Esophagus (tissue), 2 donors: ENCODE data around the gene RAB7B. TPM values are rescaled to one million over a fixed set of nuclear protein-coding genes. Genes with fewer than 3 reads are reported as not detected.
A peak's percentile ranks its signal among the peaks of the same experiment; 100 is the strongest.

Experiments used
- H3K27ac ChIP-seq, 2 donors: one replicate each; pipeline ENCODE4 v1.5.1; 2013; ENCODE audit warnings: low read depth in 2 of 2, mild to moderate bottlenecking in 2 of 2, inconsistent platforms in 1 of 2, low read length in 1 of 2, moderate library complexity in 1 of 2
- H3K27me3 ChIP-seq, 2 donors: one replicate each; pipeline ENCODE4 v1.6.1; 2013; ENCODE audit warnings: low read length in 2 of 2, control low read depth in 1 of 2, mild to moderate bottlenecking in 1 of 2; ENCODE audit not compliant: insufficient read depth in 2 of 2, control insufficient read depth in 1 of 2
- H3K36me3 ChIP-seq, 2 donors: one replicate each; pipeline ENCODE4 v1.6.1; 2013; ENCODE audit warnings: low read length in 1 of 2; ENCODE audit not compliant: control insufficient read depth in 2 of 2, insufficient read depth in 2 of 2
- H3K4me1 ChIP-seq, 2 donors: one replicate each; pipeline ENCODE4 v1.6.1; 2013; ENCODE audit warnings: low read length in 1 of 2; ENCODE audit not compliant: control insufficient read depth in 2 of 2, insufficient read depth in 2 of 2
- H3K4me3 ChIP-seq, 2 donors: one replicate each; pipeline ENCODE4 v1.5.1; 2013; ENCODE audit warnings: low read length in 2 of 2, mild to moderate bottlenecking in 2 of 2, low read depth in 1 of 2, moderate library complexity in 1 of 2
- H3K9me3 ChIP-seq, 2 donors: one replicate each; pipeline ENCODE4 v1.6.1; 2013; ENCODE audit warnings: mild to moderate bottlenecking in 2 of 2, low read depth in 1 of 2, low read length in 1 of 2, moderate library complexity in 1 of 2; ENCODE audit not compliant: control insufficient read depth in 2 of 2, insufficient read depth in 1 of 2
- WGBS, 2 donors: extraction: QIAGEN DNeasy Blood & Tissue Kit; methylation state at CpG; one replicate each; pipeline ENCODE4 v1.1.7; 2013; 5-methylcytosine and 5-hydroxymethylcytosine counted together
- polyA plus RNA-seq, 2 donors: library from polyadenylated mRNA; stranded (reverse); fragments of 200-250 nt; gene quantifications; one replicate each; pipeline ENCODE4 v1.2.3, GENCODE V29; 2013
- donor health status: healthy with polysubstance abuse.
- donor health status: Bipolar disorder and iron deficiency.

The RAB7B gene
- polyA plus RNA-seq, 2 donors = 14.1 to 19.4 TPM

DNA sequence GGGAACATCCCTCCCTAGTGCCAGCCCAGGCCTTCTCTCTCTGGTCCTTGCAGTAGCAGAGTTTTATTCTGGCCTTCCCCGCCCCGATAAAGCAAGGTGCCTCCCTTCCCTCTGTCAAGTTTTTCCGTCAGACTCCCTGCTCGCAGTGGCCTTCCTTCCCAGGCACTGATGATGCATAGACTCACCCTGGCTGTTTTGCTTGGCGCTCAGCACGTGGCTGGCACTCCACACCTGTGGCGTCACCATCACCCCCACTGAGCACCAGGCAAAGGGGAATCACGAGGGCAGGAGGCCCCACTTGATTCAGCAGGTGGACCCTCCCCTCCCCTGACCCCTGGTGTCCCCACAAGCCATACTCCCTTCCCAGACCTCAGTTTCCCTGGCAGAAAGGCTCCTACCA lies 67.3 kb downstream of the RAB7B start:
- Histone ChIP-seq H3K27ac (peak overlapping the region in 1 of 2 donors; percentile 34), H3K27me3 (peaks cover 0 to 5% of the 10 kb centered on the region in 2 donors), H3K4me1 (peaks cover 7% of the 10 kb centered on the region in 2 donors), H3K4me3 (no peak overlapping the region), H3K36me3 (no peaks in the 10 kb centered on the region), H3K9me3 (no peaks in the 10 kb centered on the region)
- 61 to 83% methylated on average over 8 of the region's 8 CpGs for WGBS, 2 donors

GRCh38 chr1:205934788-205935187 lies 68.4 kb downstream of the RAB7B start:
- Histone ChIP-seq H3K9me3 (no peaks in the 10 kb centered on the region), H3K4me1 (peaks cover 7% of the 10 kb centered on the region in 2 donors), H3K27ac (peak overlapping the region; percentile 52 to 90), H3K36me3 (no peaks in the 10 kb centered on the region), H3K27me3 (peaks cover 0 to 5% of the 10 kb centered on the region in 2 donors), H3K4me3 (no peak overlapping the region)
- WGBS, 2 donors = 71 to 79% methylated on average over 7 of the region's 7 CpGs

DNA sequence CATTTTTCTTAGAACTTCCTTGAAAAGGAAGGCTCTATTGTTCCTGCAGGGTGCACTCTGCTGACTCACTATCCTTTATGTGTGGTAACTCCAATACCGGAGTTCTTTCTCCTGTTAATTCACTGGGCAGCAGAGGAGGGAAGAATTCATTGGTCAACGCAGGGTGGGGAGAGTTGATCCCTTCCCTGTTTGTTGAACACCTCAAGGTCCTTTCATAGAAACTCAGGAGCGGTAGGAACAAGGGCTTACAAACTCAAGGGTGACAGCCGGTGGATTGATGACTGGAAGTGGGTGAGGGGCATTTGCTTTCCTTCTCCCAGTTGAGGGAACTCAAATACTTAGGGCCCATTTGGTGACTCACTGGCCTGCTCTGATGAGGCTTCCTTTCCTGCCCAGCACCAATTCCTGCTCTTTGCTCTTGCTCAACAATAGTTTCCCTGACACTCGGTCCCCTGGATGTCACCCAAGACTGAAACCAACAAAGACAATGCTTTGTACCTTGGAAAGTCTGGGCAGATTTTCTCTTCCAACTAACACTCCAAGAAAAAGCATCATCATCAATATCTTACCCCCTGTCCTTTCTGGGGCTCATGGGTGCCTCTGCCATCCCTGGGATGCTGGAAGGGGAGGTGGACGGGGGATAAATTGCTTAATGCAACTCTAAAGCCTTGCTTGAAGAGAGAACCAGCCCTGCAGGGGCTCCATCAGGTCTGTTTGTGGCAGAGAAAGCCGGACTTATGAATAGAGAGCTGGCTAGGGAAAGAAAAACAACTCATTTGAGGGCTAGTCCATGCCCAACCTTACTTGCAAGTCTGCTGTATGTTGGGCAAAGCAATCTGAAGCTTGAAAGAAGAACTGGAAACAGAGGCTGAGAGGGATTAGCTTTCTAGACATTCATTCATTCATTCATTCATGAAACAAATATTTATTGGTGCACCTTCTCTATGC lies 69.2 kb downstream of the RAB7B start:
- H3K27ac ChIP-seq = peak overlapping the region; percentile 52 to 88
- WGBS, 2 donors = 45 to 48% methylated on average over 7 of the region's 7 CpGs
- no peaks in the 10 kb centered on the region for H3K9me3 ChIP-seq
- H3K4me1 ChIP-seq = peaks cover 7% of the 10 kb centered on the region in 2 donors
- H3K27me3 ChIP-seq = peaks cover 0 to 5% of the 10 kb centered on the region in 2 donors
- no peaks in the 10 kb centered on the region for H3K36me3 ChIP-seq
- H3K4me3 ChIP-seq = peak overlapping the region in 1 of 2 donors; percentile 1

- Histone ChIP-seq H3K4me3 (no peak overlapping the region), H3K36me3 (no peaks in the 10 kb centered on the region), H3K4me1 (peaks cover 7% of the 10 kb centered on the region in 2 donors), H3K9me3 (no peaks in the 10 kb centered on the region), H3K27me3 (peaks cover 0 to 2% of the 10 kb centered on the region in 2 donors), H3K27ac (no peak overlapping the region)
- WGBS, 2 donors = 69 to 81% methylated on average over 6 of the region's 6 CpGs
These were observed 70.4 kb downstream of the RAB7B start for GRCh38 chr1:205932776-205933175.

- Histone ChIP-seq H3K27me3 (no peaks in the 10 kb centered on the region), H3K27ac (no peak overlapping the region), H3K36me3 (no peaks in the 10 kb centered on the region), H3K9me3 (no peaks in the 10 kb centered on the region), H3K4me3 (no peak overlapping the region), H3K4me1 (peaks cover 3 to 5% of the 10 kb centered on the region in 2 donors)
- WGBS, 2 donors = 55 to 79% methylated on average over 4 of the region's 4 CpGs
These were observed 72.4 kb downstream of the RAB7B start for GRCh38 chr1:205930799-205931281.

GRCh38 chr1:205930195-205930577 lies 73.0 kb downstream of the RAB7B start:
- Histone ChIP-seq H3K9me3 (no peaks in the 10 kb centered on the region), H3K4me1 (peaks cover 3 to 4% of the 10 kb centered on the region in 2 donors), H3K4me3 (no peak overlapping the region), H3K36me3 (no peaks in the 10 kb centered on the region), H3K27ac (no peak overlapping the region), H3K27me3 (no peaks in the 10 kb centered on the region)
- 98 to 100% methylated on average over 1 of the region's 1 CpG for WGBS, 2 donors

DNA sequence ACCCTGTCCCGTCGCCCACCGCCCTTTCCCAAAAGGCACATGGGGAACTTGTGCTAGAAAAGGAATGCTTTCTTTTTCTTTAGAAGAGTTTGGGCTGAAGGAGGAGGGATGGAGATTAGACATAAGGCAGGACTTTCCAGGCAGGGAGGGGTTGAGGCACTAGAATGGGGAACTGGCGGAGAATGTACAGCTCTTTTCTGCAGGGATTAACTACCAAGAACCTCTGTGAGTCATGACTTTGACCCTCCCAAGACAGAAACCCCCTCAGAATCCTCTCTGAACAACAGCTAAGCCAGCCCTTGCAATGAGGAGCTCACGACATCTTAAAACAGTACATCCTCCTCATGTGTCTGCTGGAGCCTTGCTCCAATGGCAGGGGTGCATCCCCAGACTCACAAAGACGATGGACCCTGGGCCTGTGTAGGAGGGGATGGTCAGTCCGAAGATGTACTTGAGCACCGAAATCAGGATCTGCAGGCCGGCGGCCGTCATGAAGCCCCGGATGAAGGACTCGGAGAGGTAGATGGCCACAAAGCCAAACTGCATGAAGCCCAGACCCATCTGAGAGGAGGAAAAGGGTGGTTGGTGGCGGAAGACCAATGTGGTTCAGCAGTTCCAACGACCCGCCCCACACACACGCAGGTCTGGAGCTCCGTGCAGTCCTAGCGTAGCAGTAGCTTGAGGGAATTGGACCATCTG lies 73.5 kb downstream of the RAB7B start:
- Histone ChIP-seq H3K27ac (no peak overlapping the region), H3K9me3 (no peaks in the 10 kb centered on the region), H3K4me1 (peaks cover 3 to 4% of the 10 kb centered on the region in 2 donors), H3K4me3 (no peak overlapping the region), H3K27me3 (no peaks in the 10 kb centered on the region), H3K36me3 (no peaks in the 10 kb centered on the region)
- WGBS, 2 donors = 91 to 95% methylated on average over 19 of the region's 19 CpGs

DNA sequence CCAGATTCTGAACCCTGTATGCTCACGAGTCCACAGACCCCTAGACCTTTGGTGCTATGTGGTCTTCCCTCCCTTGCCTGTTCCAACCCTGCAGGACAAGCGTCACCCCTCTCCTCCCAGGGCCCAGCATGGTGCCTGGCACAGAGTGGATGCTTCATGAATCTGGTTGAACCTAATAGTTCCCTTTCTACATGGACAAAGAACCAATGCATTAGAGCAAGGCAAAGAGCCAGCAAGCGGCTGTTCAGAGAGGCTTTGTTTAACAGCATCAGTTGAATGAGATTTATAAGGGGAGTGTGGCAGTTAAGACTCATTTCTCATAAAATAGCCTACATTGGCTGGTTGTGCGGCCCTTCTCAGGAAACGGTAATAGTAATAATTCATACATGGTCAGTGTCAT lies 74.9 kb downstream of the RAB7B start:
- H3K9me3 ChIP-seq = no peaks in the 10 kb centered on the region
- peaks cover 2% of the 10 kb centered on the region in 2 donors for H3K4me1 ChIP-seq
- H3K36me3 ChIP-seq = no peaks in the 10 kb centered on the region
- WGBS, 2 donors = 85 to 90% methylated on average over 5 of the region's 5 CpGs
- no peaks in the 10 kb centered on the region for H3K27me3 ChIP-seq
- H3K4me3 ChIP-seq = no peak overlapping the region
- no peak overlapping the region for H3K27ac ChIP-seq

- 91 to 96% methylated on average over 12 of the region's 12 CpGs for WGBS, 2 donors
- no peaks in the 10 kb centered on the region for H3K36me3 ChIP-seq
- H3K27ac ChIP-seq = no peak overlapping the region
- H3K27me3 ChIP-seq = no peaks in the 10 kb centered on the region
- H3K9me3 ChIP-seq = no peaks in the 10 kb centered on the region
- H3K4me1 ChIP-seq = peaks cover 0 to 2% of the 10 kb centered on the region in 2 donors
- H3K4me3 ChIP-seq = no peak overlapping the region
These were observed 75.5 kb downstream of the RAB7B start for GRCh38 chr1:205927676-205928075.
